Measurements from ENCODE around the gene CARD10. TPM values are rescaled to one million over a fixed set of nuclear protein-coding genes. Genes with fewer than 3 reads are reported as not detected.
A peak's percentile ranks its signal among the peaks of the same experiment; 100 is the strongest.

Gene CARD10
- total and polyA plus RNA-seq, 8 donors = 10.3 to 19.7 (median 15.4) TPM

DNA sequence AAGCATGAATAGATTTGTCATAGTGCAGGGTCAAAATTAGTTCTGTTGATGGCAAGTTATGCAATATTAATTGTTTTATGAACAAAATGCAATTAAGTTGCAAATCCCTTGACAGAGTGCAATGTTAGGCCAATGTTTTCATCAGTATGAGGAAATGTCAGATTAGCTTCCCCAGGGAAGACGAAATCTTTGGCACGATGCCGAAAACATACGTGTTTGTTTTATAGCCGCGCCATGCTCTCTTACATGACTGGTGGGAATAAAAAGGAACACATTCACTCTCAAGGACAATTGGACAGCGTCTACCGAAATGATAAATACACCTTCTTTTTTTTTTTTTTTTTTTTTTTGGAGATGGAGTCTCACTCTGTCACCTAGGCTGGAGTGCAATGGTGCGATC lies 60.0 kb downstream of the CARD10 start:
- H3K4me1 ChIP-seq = peaks cover 0 to 5% of the 10 kb centered on the region in 2 donors
- intact Hi-C loops (cut with DNase I) = loop anchor here in 1 of 2 donors (10.0 kb wide), 1 partner anchor 144 kb away; no protein-coding TSS in a partner anchor
- H3K27ac ChIP-seq = no peak overlapping the region
- ATAC-seq = no peak
- no peaks in the 10 kb centered on the region for H3K9me3 ChIP-seq
- no peak for DNase-seq
- H3K36me3 ChIP-seq = no peaks in the 10 kb centered on the region
- peaks cover 0 to 26% of the 10 kb centered on the region in 2 donors for H3K27me3 ChIP-seq
- no peak for TF ChIP-seq CTCF (IDR thresholded peaks at IDR 0.05)
- H3K4me3 ChIP-seq = no peak overlapping the region

GRCh38 chr22:37457093-37457893 lies 61.9 kb downstream of the CARD10 start:
- H3K4me3 ChIP-seq = no peak overlapping the region
- no peak overlapping the region for H3K27ac ChIP-seq
- H3K4me1 ChIP-seq = peaks cover 0 to 5% of the 10 kb centered on the region in 2 donors
- H3K27me3 ChIP-seq = peaks cover 0 to 23% of the 10 kb centered on the region in 2 donors
- TF ChIP-seq CTCF (IDR thresholded peaks at IDR 0.05) = peak; percentile 82 to 93
- no peaks in the 10 kb centered on the region for H3K36me3 ChIP-seq
- intact Hi-C loops (cut with DNase I) = loop anchor here in 1 of 2 donors (10.0 kb wide), 1 partner anchor 142 kb away; no protein-coding TSS in a partner anchor
- DNase-seq = peak; percentile 27 to 91 (median 71)
- peak; percentile 84 for ATAC-seq
- no peaks in the 10 kb centered on the region for H3K9me3 ChIP-seq

DNA sequence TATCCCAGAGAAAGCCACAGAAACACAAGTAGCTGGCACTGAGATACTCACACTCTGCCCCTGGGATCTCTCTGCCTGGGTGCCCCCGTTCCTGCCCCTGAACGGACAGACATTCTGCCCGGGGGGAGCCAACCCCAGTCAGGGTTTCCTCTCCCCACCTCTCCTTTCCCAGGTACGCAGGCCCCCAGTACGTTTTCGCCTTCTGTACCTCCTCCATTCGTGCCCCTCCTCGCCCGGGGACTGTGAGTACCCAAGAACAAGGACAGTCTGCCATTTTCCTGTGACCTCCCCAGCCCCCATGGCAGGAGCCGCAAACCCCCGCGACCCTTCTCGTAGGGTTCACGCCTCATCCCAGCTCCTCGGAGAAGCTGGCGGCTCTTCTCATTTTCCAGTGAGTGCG lies 62.9 kb downstream of the CARD10 start:
- DNase-seq (peak in 1 of 4 donors; percentile 62), ATAC-seq (no peak)
- Histone ChIP-seq H3K36me3 (no peaks in the 10 kb centered on the region), H3K27ac (no peak overlapping the region), H3K4me1 (peaks cover 0 to 5% of the 10 kb centered on the region in 2 donors), H3K4me3 (no peak overlapping the region), H3K27me3 (peaks cover 0 to 18% of the 10 kb centered on the region in 2 donors), H3K9me3 (no peaks in the 10 kb centered on the region)
- intact Hi-C loops (cut with DNase I) = loop anchor here in 1 of 2 donors (10.0 kb wide), 1 partner anchor 142 kb away; no protein-coding TSS in a partner anchor
- no peak for TF ChIP-seq CTCF (IDR thresholded peaks at IDR 0.05)

GRCh38 chr22:37455896-37456295 lies 63.3 kb downstream of the CARD10 start:
- H3K27me3 ChIP-seq = peaks cover 0 to 18% of the 10 kb centered on the region in 2 donors
- no peak overlapping the region for H3K27ac ChIP-seq

More at GRCh38 chr22:37455896-37456295, 63.3 kb downstream of the CARD10 start:
- H3K4me3 ChIP-seq = no peak overlapping the region
- H3K36me3 ChIP-seq = no peaks in the 10 kb centered on the region
- no peak for ATAC-seq
- TF ChIP-seq CTCF (IDR thresholded peaks at IDR 0.05) = no peak
- peaks cover 0 to 5% of the 10 kb centered on the region in 2 donors for H3K4me1 ChIP-seq
- intact Hi-C loops (cut with DNase I) = loop anchor here in 1 of 2 donors (10.0 kb wide), 1 partner anchor 141 kb away; no protein-coding TSS in a partner anchor
- peak in 1 of 4 donors; percentile 26 for DNase-seq
- H3K9me3 ChIP-seq = no peaks in the 10 kb centered on the region
